GM12878 (cell line): ENCODE data around the gene SLC24A3.

Source experiments
- CBX5 ChIP-seq: sonication (generic); IDR thresholded peaks from 2 replicates; pipeline ENCODE4 v1.6.1; 2016; ENCODE audit warnings: low read depth, moderate library complexity, mild to moderate bottlenecking, inconsistent platforms
- CTCF ChIP-seq, 3 experiments: IDR thresholded peaks in 2 of 3; conservative IDR thresholded peaks in 1 of 3; 2 replicates each; pipeline ENCODE4 v1.5.1; 2011; ENCODE audit warnings: low read depth in 3 of 3, low read length in 3 of 3, mild to moderate bottlenecking in 3 of 3, control low read depth in 2 of 3, moderate library complexity in 2 of 3, inconsistent platforms in 1 of 3, mixed read lengths in 1 of 3; ENCODE audit not compliant: control insufficient read depth in 2 of 3, insufficient read depth in 1 of 3; ENCODE audit errors: extremely low read depth in 1 of 3
- E2F4 ChIP-seq: IDR thresholded peaks from 2 replicates; pipeline ENCODE4 v1.6.1; 2012; ENCODE audit warnings: low read depth, low read length, improper control_type of control experiment
- IRF5 ChIP-seq: fragments of 450-650 bp; IDR thresholded peaks from 2 replicates; pipeline ENCODE4 v1.6.1; 2017; ENCODE audit warnings: borderline replicate concordance
- NR2C1 ChIP-seq: fragments of 450-650 bp; IDR thresholded peaks from 2 replicates; pipeline ENCODE4 v1.6.1; 2017; ENCODE audit warnings: antibody characterized with exemption, mild to moderate bottlenecking, moderate library complexity
- NR2C2 ChIP-seq: IDR thresholded peaks from 2 replicates; pipeline ENCODE4 v1.6.1; 2011; ENCODE audit warnings: borderline replicate concordance, low read depth; ENCODE audit not compliant: control insufficient read depth, insufficient read length
- NRF1 ChIP-seq: conservative IDR thresholded peaks from 2 replicates; pipeline ENCODE4 v1.6.1; 2011; ENCODE audit warnings: mild to moderate bottlenecking, low read depth, low read length, improper control_type of control experiment
- SP1 ChIP-seq: IDR thresholded peaks from one replicate; pipeline ENCODE4 v1.6.1; 2011; ENCODE audit warnings: low read depth, low read length
- USF1 ChIP-seq: IDR thresholded peaks from 2 replicates; pipeline ENCODE4 v1.6.1; 2011; ENCODE audit warnings: borderline replicate concordance, low read depth, mild to moderate bottlenecking, moderate library complexity, mixed read lengths, low read length; ENCODE audit not compliant: insufficient read depth; ENCODE audit errors: extremely low read length
- ZBTB11 ChIP-seq: fragments of 450-650 bp; formaldehyde crosslinking; IDR thresholded peaks from 2 replicates; pipeline ENCODE4 v1.5.0; 2022; ENCODE audit warnings: mild to moderate bottlenecking, missing genetic modification characterization

GRCh38 chr20:19427480-19427879 lies 215.0 kb downstream of the SLC24A3 start:
- TF ChIP-seq IRF5 = no peak
- TF ChIP-seq CTCF (IDR thresholded peaks at IDR 0.05 in 2 of 3, conservative IDR thresholded peaks at IDR 0.05 in 1 of 3; ENCODE audit: control insufficient read depth in 2 of 3, extremely low read depth in 1 of 3, insufficient read depth in 1 of 3, low read depth in 3 of 3, low read length in 3 of 3) = no peak
- TF ChIP-seq NR2C2 = no peak
- no peak for TF ChIP-seq E2F4
- TF ChIP-seq SP1 = no peak
- TF ChIP-seq USF1 = no peak
- no peak for TF ChIP-seq NR2C1
- no peak for TF ChIP-seq CBX5
- no peak for TF ChIP-seq ZBTB11 (CRISPR knock-in tag)
- TF ChIP-seq NRF1 = no peak
